RWPE2 (cell line): ENCODE data around the gene COL23A1.
A peak's percentile ranks its signal among the peaks of the same experiment; 100 is the strongest.

Experiments
- ATAC-seq: fragments of 200-7000 bp; cut with Tn5 transposase; 3 replicates; pipeline ENCODE4 v1.9.1; 2021; ENCODE audit warnings: low read depth
- DNase-seq: peaks from one replicate; pipeline ENCODE4 v3.0.0-alpha.2; 2020; ENCODE audit warnings: low spot score
- H3K27ac ChIP-seq: fragments of 450-650 bp; 2 replicates; pipeline ENCODE4 v1.5.1; 2017; ENCODE audit warnings: mild to moderate bottlenecking; ENCODE audit not compliant: poor library complexity, severe bottlenecking
- H3K27me3 ChIP-seq: fragments of 250-450 bp; sonication (Bioruptor Pico); 2 replicates; pipeline ENCODE4 v1.5.1; 2021; ENCODE audit warnings: mild to moderate bottlenecking, moderate library complexity; ENCODE audit not compliant: insufficient read depth, poor library complexity, severe bottlenecking
- H3K36me3 ChIP-seq: fragments of 250-450 bp; sonication (Bioruptor Pico); 2 replicates; pipeline ENCODE4 v1.5.1; 2020; ENCODE audit warnings: low read depth, mild to moderate bottlenecking, moderate library complexity
- H3K4me1 ChIP-seq: fragments of 250-450 bp; sonication (Bioruptor Pico); 2 replicates; pipeline ENCODE4 v1.5.1; 2021; ENCODE audit warnings: mild to moderate bottlenecking, moderate library complexity; ENCODE audit not compliant: insufficient read depth, poor library complexity, severe bottlenecking
- H3K4me3 ChIP-seq: fragments of 250-450 bp; sonication (Bioruptor Pico); 2 replicates; pipeline ENCODE4 v1.5.1; 2021; ENCODE audit warnings: mild to moderate bottlenecking, moderate library complexity; ENCODE audit not compliant: severe bottlenecking
- H3K9me3 ChIP-seq: fragments of 250-450 bp; sonication (Bioruptor Pico); 2 replicates; pipeline ENCODE4 v1.5.1; 2021; ENCODE audit warnings: mild to moderate bottlenecking, moderate library complexity; ENCODE audit not compliant: severe bottlenecking
- CTCF ChIP-seq: fragments of 450-650 bp; IDR thresholded peaks from one replicate; pipeline ENCODE4 v1.5.1; 2017; ENCODE audit warnings: mild to moderate bottlenecking, moderate library complexity; ENCODE audit not compliant: poor library complexity, severe bottlenecking

Gene COL23A1

GRCh38 chr5:178545176-178545575, 45.0 kb downstream of the COL23A1 start:
- ATAC-seq (no peak), DNase-seq (peak; percentile 38)
- H3K4me1 ChIP-seq = peaks cover 3% of the 10 kb centered on the region
- H3K27ac ChIP-seq = no peak overlapping the region
- H3K27me3 ChIP-seq = no peaks in the 10 kb centered on the region
- no peak for TF ChIP-seq CTCF
- no peak overlapping the region for H3K4me3 ChIP-seq
- no peaks in the 10 kb centered on the region for H3K36me3 ChIP-seq
- H3K9me3 ChIP-seq = no peaks in the 10 kb centered on the region

- peaks cover 3% of the 10 kb centered on the region for H3K4me1 ChIP-seq
- no peaks in the 10 kb centered on the region for H3K9me3 ChIP-seq
- TF ChIP-seq CTCF = no peak
- no peaks in the 10 kb centered on the region for H3K36me3 ChIP-seq
- ATAC-seq (no peak), DNase-seq (peak; percentile 69)
- no peak overlapping the region for H3K4me3 ChIP-seq
- H3K27me3 ChIP-seq = no peaks in the 10 kb centered on the region
- H3K27ac ChIP-seq = no peak overlapping the region
Observed at GRCh38 chr5:178544166-178544834, 45.9 kb downstream of the COL23A1 start.

GRCh38 chr5:178542455-178542854, 47.7 kb downstream of the COL23A1 start:
- no peak overlapping the region for H3K4me3 ChIP-seq
- H3K36me3 ChIP-seq = no peaks in the 10 kb centered on the region
- no peak for TF ChIP-seq CTCF
- DNase-seq (no peak), ATAC-seq (no peak)
- H3K27me3 ChIP-seq = no peaks in the 10 kb centered on the region
- H3K27ac ChIP-seq = no peak overlapping the region
- H3K4me1 ChIP-seq = no peaks in the 10 kb centered on the region
- H3K9me3 ChIP-seq = no peaks in the 10 kb centered on the region

- Histone ChIP-seq H3K36me3 (no peaks in the 10 kb centered on the region), H3K27ac (no peak overlapping the region), H3K4me1 (no peaks in the 10 kb centered on the region), H3K27me3 (no peaks in the 10 kb centered on the region), H3K9me3 (no peaks in the 10 kb centered on the region), H3K4me3 (no peak overlapping the region)
- no peak for TF ChIP-seq CTCF
- DNase-seq (no peak), ATAC-seq (no peak)
Observed at GRCh38 chr5:178540526-178540925, 49.7 kb downstream of the COL23A1 start.

- no peaks in the 10 kb centered on the region for H3K27me3 ChIP-seq
- H3K9me3 ChIP-seq = no peaks in the 10 kb centered on the region
- no peak overlapping the region for H3K4me3 ChIP-seq
- DNase-seq (no peak), ATAC-seq (no peak)
- no peak overlapping the region for H3K27ac ChIP-seq
- H3K4me1 ChIP-seq = no peaks in the 10 kb centered on the region
- no peak for TF ChIP-seq CTCF
- no peaks in the 10 kb centered on the region for H3K36me3 ChIP-seq
Observed at GRCh38 chr5:178538741-178539229, 51.4 kb downstream of the COL23A1 start.
